ENCODE results near the gene ARHGEF6. TPM values are rescaled to one million over a fixed set of nuclear protein-coding genes. Genes with fewer than 3 reads are reported as not detected.

The ARHGEF6 gene
- total and polyA plus RNA-seq, 2 experiments from 2014 or later = 2.5 to 6.0 TPM

DNA sequence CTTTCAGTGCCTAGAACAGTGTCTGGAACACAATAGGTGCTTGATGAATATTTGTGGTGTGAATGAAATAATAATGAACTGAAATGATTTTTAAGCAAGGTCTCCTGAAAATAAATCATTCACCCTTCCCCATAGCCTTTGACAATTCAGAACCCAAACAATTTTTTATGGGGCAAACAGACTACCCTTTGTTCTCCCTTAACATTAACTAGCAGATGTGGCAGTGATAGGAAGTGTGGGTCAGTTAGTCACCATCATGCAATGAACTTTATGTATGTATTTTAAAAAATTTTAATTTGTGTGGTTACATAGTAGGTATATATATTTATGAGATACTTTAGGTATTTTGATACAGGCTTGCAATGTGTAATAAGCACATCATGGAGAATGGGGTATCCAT lies 160.0 kb downstream of the ARHGEF6 start:
- H3K79me2 ChIP-seq (replicated peaks; ENCODE audit: insufficient read depth) = no peaks in the 10 kb centered on the region
- no peaks in the 10 kb centered on the region for H3K4me1 ChIP-seq (ENCODE audit: insufficient read depth)
- Mint-ChIP-seq H3K27ac (no peak overlapping the region), H3K4me1 (no peaks in the 10 kb centered on the region), H3K4me3 (no peak overlapping the region), H3K9me3 (no peaks in the 10 kb centered on the region; the same call in 2 of the 3 replicates), H3K36me3 (ENCODE audit: low read depth) (no peaks in the 10 kb centered on the region), H3K27me3 (ENCODE audit: insufficient read depth, low read depth, poor library complexity) (peaks cover 2% of the 10 kb centered on the region)
- H3K36me3 ChIP-seq (ENCODE audit: insufficient read depth) = no peaks in the 10 kb centered on the region
- ATAC-seq (no peak), DNase-seq (ENCODE audit: low spot score) (no peak)
- no peaks in the 10 kb centered on the region for H3F3A ChIP-seq (replicated peaks; ENCODE audit: low read depth)
- H3K4me3 ChIP-seq = no peak overlapping the region
- H4K20me1 ChIP-seq (replicated peaks; ENCODE audit: insufficient read depth) = no peaks in the 10 kb centered on the region
- no peak for TF ChIP-seq EZH2phosphoT487 (IDR thresholded peaks at IDR 0.05; ENCODE audit: unreplicated experiment)
- TF ChIP-seq, protein P1, sequence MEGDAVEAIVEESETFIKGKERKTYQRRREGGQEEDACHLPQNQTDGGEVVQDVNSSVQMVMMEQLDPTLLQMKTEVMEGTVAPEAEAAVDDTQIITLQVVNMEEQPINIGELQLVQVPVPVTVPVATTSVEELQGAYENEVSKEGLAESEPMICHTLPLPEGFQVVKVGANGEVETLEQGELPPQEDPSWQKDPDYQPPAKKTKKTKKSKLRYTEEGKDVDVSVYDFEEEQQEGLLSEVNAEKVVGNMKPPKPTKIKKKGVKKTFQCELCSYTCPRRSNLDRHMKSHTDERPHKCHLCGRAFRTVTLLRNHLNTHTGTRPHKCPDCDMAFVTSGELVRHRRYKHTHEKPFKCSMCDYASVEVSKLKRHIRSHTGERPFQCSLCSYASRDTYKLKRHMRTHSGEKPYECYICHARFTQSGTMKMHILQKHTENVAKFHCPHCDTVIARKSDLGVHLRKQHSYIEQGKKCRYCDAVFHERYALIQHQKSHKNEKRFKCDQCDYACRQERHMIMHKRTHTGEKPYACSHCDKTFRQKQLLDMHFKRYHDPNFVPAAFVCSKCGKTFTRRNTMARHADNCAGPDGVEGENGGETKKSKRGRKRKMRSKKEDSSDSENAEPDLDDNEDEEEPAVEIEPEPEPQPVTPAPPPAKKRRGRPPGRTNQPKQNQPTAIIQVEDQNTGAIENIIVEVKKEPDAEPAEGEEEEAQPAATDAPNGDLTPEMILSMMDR (conservative IDR thresholded peaks at IDR 0.05; ENCODE audit: low read depth in 2 of 2) = no peak
- TF ChIP-seq, protein P2, sequence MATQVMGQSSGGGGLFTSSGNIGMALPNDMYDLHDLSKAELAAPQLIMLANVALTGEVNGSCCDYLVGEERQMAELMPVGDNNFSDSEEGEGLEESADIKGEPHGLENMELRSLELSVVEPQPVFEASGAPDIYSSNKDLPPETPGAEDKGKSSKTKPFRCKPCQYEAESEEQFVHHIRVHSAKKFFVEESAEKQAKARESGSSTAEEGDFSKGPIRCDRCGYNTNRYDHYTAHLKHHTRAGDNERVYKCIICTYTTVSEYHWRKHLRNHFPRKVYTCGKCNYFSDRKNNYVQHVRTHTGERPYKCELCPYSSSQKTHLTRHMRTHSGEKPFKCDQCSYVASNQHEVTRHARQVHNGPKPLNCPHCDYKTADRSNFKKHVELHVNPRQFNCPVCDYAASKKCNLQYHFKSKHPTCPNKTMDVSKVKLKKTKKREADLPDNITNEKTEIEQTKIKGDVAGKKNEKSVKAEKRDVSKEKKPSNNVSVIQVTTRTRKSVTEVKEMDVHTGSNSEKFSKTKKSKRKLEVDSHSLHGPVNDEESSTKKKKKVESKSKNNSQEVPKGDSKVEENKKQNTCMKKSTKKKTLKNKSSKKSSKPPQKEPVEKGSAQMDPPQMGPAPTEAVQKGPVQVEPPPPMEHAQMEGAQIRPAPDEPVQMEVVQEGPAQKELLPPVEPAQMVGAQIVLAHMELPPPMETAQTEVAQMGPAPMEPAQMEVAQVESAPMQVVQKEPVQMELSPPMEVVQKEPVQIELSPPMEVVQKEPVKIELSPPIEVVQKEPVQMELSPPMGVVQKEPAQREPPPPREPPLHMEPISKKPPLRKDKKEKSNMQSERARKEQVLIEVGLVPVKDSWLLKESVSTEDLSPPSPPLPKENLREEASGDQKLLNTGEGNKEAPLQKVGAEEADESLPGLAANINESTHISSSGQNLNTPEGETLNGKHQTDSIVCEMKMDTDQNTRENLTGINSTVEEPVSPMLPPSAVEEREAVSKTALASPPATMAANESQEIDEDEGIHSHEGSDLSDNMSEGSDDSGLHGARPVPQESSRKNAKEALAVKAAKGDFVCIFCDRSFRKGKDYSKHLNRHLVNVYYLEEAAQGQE (IDR thresholded peaks at IDR 0.05; ENCODE audit: unreplicated experiment) = no peak
- no peak for TF ChIP-seq STAT1 (IDR thresholded peaks at IDR 0.05; ENCODE audit: unreplicated experiment)
- TF ChIP-seq ETS1 (IDR thresholded peaks at IDR 0.05) = no peak
- TF ChIP-seq CREB1 (CRISPR knock-in tag; IDR thresholded peaks at IDR 0.05; ENCODE audit: low read depth) = no peak
- TF ChIP-seq POLR2AphosphoS5 (IDR thresholded peaks at IDR 0.05; ENCODE audit: low read depth) = no peak
- no peak overlapping the region for H2AFZ ChIP-seq
- no peaks in the 10 kb centered on the region for H3K9me2 ChIP-seq (ENCODE audit: insufficient read depth)
- H3K4me2 ChIP-seq = no peak overlapping the region
- H3K27me3 ChIP-seq (ENCODE audit: insufficient read depth) = no peaks in the 10 kb centered on the region
- no peak overlapping the region for H3K27ac ChIP-seq (ENCODE audit: low read depth)

DNA sequence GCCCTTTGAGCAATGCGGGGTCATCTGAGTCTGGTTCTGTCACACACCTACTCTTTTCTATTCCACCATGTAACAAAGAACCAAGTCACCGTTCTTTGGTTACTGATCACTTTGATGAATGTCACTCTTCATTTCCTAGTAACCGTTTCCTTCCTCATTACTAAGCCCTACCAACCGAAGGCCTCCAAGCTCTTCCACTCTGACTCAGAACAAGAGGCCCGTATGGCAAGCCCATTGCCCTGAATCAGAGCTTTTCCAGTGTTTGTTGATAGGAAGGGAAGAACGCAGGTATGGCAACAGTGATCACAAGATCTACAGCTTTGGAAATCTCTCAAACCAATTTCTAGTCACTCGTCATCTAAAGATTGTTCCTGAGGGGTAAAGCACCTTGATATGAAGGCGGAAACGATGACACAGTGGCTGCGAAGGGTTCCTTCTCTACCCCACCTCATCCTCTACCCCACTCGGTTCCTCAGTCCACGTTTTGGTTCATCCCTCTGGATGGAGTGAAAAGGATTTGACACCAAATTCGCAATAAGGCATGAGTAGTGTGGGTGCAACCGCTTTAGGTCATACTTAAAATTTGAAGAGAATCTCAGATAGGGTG lies 160.7 kb downstream of the ARHGEF6 start:
- H2AFZ ChIP-seq = no peak overlapping the region
- Mint-ChIP-seq H3K4me3 (no peak overlapping the region), H3K9me3 (no peaks in the 10 kb centered on the region; the same call in 2 of the 3 replicates), H3K27me3 (ENCODE audit: insufficient read depth, low read depth, poor library complexity) (peaks cover 2% of the 10 kb centered on the region), H3K36me3 (ENCODE audit: low read depth) (no peaks in the 10 kb centered on the region), H3K27ac (no peak overlapping the region), H3K4me1 (no peaks in the 10 kb centered on the region)
- no peak overlapping the region for H3K4me2 ChIP-seq
- no peaks in the 10 kb centered on the region for H3F3A ChIP-seq (replicated peaks; ENCODE audit: low read depth)
- no peak overlapping the region for H3K4me3 ChIP-seq
- ATAC-seq (no peak), DNase-seq (ENCODE audit: low spot score) (no peak)
- H3K36me3 ChIP-seq (ENCODE audit: insufficient read depth) = no peaks in the 10 kb centered on the region
- no peaks in the 10 kb centered on the region for H3K79me2 ChIP-seq (replicated peaks; ENCODE audit: insufficient read depth)
- no peak overlapping the region for H3K27ac ChIP-seq (ENCODE audit: low read depth)
- H3K27me3 ChIP-seq (ENCODE audit: insufficient read depth) = no peaks in the 10 kb centered on the region
- H4K20me1 ChIP-seq (replicated peaks; ENCODE audit: insufficient read depth) = no peaks in the 10 kb centered on the region
- no peaks in the 10 kb centered on the region for H3K4me1 ChIP-seq (ENCODE audit: insufficient read depth)
- no peaks in the 10 kb centered on the region for H3K9me2 ChIP-seq (ENCODE audit: insufficient read depth)
- no peak for TF ChIP-seq CREB1 (CRISPR knock-in tag; IDR thresholded peaks at IDR 0.05; ENCODE audit: low read depth)
- TF ChIP-seq ZNF331 (CRISPR knock-in tag; IDR thresholded peaks at IDR 0.05; ENCODE audit: low read depth) = no peak
- no peak for TF ChIP-seq ZNF462 (CRISPR knock-in tag; IDR thresholded peaks at IDR 0.05)

Data from GM23338 (cell line).